Brain microvascular endothelial cell (primary cell): ENCODE results near the gene PRKN.

Experiments
- DNase-seq: peaks from one replicate; pipeline ENCODE4 v3.0.0-alpha.2; 2020
- H3K27ac ChIP-seq: fragments of 250-450 bp; sonication (Bioruptor Pico); 2 replicates; pipeline ENCODE4 v1.5.1; 2020; ENCODE audit warnings: mild to moderate bottlenecking, moderate library complexity
- H3K27me3 ChIP-seq: fragments of 250-450 bp; sonication (Bioruptor Pico); replicated peaks from 2 replicates; pipeline ENCODE4 v1.5.1; 2020; ENCODE audit warnings: mild to moderate bottlenecking
- H3K36me3 ChIP-seq: fragments of 250-450 bp; sonication (Bioruptor Pico); replicated peaks from 2 replicates; pipeline ENCODE4 v1.5.1; 2020; ENCODE audit warnings: mild to moderate bottlenecking
- H3K4me3 ChIP-seq: 2 replicates; pipeline ENCODE4 v1.5.1; 2011; ENCODE audit warnings: low read depth, mild to moderate bottlenecking, control low read depth, low read length, moderate library complexity
- CTCF ChIP-seq: IDR thresholded peaks from 2 replicates; pipeline ENCODE4 v1.5.1; 2011; ENCODE audit warnings: low read depth, mild to moderate bottlenecking, moderate library complexity, low read length, control low read depth, inconsistent platforms; ENCODE audit errors: missing control alignments
- in situ Hi-C: cut with HindIII; loops from 2 replicates; pipeline ENCODE4 v1.10.0; 2017; ENCODE audit warnings: low sequenced_read_pairs, low pct_ligation_motif_present

PRKN gene

DNA sequence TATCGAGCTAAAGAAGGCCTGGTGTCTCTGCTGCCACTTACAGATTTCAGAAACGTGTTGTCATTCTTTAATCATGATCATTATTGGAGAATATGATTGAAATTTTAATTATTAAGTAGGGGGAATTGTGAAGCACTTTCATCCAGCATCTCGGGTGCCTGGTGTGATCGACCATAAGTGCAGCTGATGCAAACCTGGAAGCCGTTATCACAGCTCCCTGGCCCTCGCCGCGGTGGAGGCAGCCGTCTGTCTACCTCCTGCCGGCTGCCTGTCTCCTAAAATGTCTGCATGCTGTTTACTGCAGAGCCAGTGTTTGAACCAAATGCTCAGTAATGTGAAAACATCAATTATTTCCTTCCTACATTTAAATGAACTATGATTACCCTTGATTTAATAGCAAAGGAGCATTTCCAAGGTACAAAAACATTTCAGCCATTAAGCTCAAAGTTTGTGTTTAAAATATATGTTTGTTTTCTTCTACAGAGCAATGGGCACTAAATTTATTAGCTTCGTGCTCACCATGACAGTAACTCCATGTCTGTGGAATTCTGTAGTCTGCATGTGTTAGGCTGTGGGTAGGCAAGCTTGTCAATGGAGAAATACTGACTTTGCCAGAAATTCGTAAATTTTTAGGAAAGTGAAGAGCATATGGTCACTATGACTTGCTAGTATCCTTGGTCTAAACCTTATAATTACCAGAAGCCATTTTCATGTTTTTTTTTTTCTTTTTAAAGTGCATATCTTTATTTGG, 1269.2 kb downstream of the PRKN start:
- no peaks in the 10 kb centered on the region for H3K27me3 ChIP-seq
- no peak for DNase-seq
- H3K36me3 ChIP-seq = no peaks in the 10 kb centered on the region
- TF ChIP-seq CTCF = no peak
- H3K27ac ChIP-seq = no peak overlapping the region
- in situ Hi-C loops = no loop called here
- H3K4me3 ChIP-seq = no peak overlapping the region

GRCh38 chr6:161455848-161456247, 1271.7 kb downstream of the PRKN start:
- H3K36me3 ChIP-seq = no peaks in the 10 kb centered on the region
- in situ Hi-C loops = no loop called here
- H3K27ac ChIP-seq = no peak overlapping the region
- DNase-seq = no peak
- no peaks in the 10 kb centered on the region for H3K27me3 ChIP-seq
- TF ChIP-seq CTCF = no peak
- H3K4me3 ChIP-seq = no peak overlapping the region

DNA sequence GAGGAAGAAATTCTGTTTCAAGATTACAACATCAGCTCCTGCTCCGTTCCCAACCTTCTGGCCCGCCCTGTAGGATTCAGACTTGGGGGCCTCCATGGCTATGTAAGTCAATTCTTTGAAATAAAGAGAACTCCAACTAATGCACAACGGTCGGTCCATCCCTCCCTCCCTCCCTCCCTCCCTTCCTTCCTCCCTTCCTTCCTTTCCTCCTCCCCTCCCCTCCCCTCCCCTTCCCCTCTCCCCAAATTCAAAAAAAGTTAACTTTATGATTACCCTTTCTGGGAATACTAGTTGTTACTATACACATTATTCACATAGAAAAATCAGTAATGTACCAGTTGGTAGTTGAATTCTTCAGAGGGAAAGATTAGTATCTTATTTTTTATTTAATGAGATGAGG, 1274.0 kb downstream of the PRKN start:
- no peaks in the 10 kb centered on the region for H3K27me3 ChIP-seq
- no peak for TF ChIP-seq CTCF
- no peak overlapping the region for H3K4me3 ChIP-seq
- H3K36me3 ChIP-seq = no peaks in the 10 kb centered on the region
- DNase-seq = no peak
- H3K27ac ChIP-seq = no peak overlapping the region
- in situ Hi-C loops = no loop called here

- H3K27me3 ChIP-seq = no peaks in the 10 kb centered on the region
- TF ChIP-seq CTCF = no peak
- no peak overlapping the region for H3K27ac ChIP-seq
- H3K4me3 ChIP-seq = no peak overlapping the region
- no peak for DNase-seq
- in situ Hi-C loops = no loop called here
- H3K36me3 ChIP-seq = no peaks in the 10 kb centered on the region
These were observed 1275.3 kb downstream of the PRKN start for GRCh38 chr6:161452241-161452640.

GRCh38 chr6:161449521-161449920, 1278.0 kb downstream of the PRKN start:
- H3K27ac ChIP-seq = no peak overlapping the region
- H3K4me3 ChIP-seq = no peak overlapping the region
- in situ Hi-C loops = no loop called here
- H3K27me3 ChIP-seq = no peaks in the 10 kb centered on the region
- H3K36me3 ChIP-seq = no peaks in the 10 kb centered on the region
- no peak for TF ChIP-seq CTCF
- DNase-seq = no peak

- in situ Hi-C loops = no loop called here
- H3K27ac ChIP-seq = no peak overlapping the region
- no peaks in the 10 kb centered on the region for H3K27me3 ChIP-seq
- H3K36me3 ChIP-seq = no peaks in the 10 kb centered on the region
- DNase-seq = no peak
- no peak for TF ChIP-seq CTCF
- H3K4me3 ChIP-seq = no peak overlapping the region
These were observed 1280.6 kb downstream of the PRKN start for GRCh38 chr6:161446949-161447348.
